Tibial nerve (tissue), 4 donors: ENCODE data around the gene NUTF2. TPM values are rescaled to one million over a fixed set of nuclear protein-coding genes. Genes with fewer than 3 reads are reported as not detected.

ENCODE experiments used
- DNase-seq, 2 donors: peaks; one replicate each; pipeline ENCODE4 v3.0.0-alpha.2; 2019; ENCODE audit warnings: low spot score in 2 of 2
- H3K27ac ChIP-seq, 4 donors: fragments of 200-600 bp; sonication (generic) in 3 of 4; one replicate each; pipeline ENCODE4 v1.5.1; 2017 to 2019; ENCODE audit warnings: mild to moderate bottlenecking in 1 of 4
- H3K27me3 ChIP-seq, 2 donors: fragments of 200-600 bp; sonication (generic) in 1 of 2; one replicate each; pipeline versions ENCODE4 v1.5.1 to v1.6.0; 2017 to 2019
- H3K36me3 ChIP-seq, 3 donors: fragments of 200-600 bp; sonication (generic); one replicate each; pipeline ENCODE4 v1.5.1; 2018 to 2019
- H3K4me1 ChIP-seq, 4 donors: fragments of 200-600 bp; sonication (generic) in 3 of 4; one replicate each; pipeline ENCODE4 v1.5.1; 2017 to 2019
- H3K4me3 ChIP-seq, 4 donors: fragments of 200-600 bp; sonication (generic) in 3 of 4; one replicate each; pipeline ENCODE4 v1.5.1; 2017 to 2019; ENCODE audit warnings: mild to moderate bottlenecking in 1 of 4, moderate library complexity in 1 of 4
- H3K9me3 ChIP-seq, 4 donors: fragments of 200-600 bp; sonication (generic) in 3 of 4; one replicate each; pipeline ENCODE4 v1.5.1; 2017 to 2019
- EP300 ChIP-seq, 2 donors: sonication (generic); formaldehyde crosslinking; IDR thresholded peaks; one replicate each; pipeline ENCODE4 v1.6.1; 2017; ENCODE audit warnings: antibody characterized with exemption in 2 of 2, mild to moderate bottlenecking in 1 of 2
- POLR2A ChIP-seq, 2 donors: fragments of 450-650 bp; IDR thresholded peaks; one replicate each; pipeline ENCODE4 v1.6.1; 2017; ENCODE audit warnings: antibody characterized with exemption in 2 of 2, mild to moderate bottlenecking in 2 of 2, moderate library complexity in 2 of 2
- WGBS, 2 donors: methylation state at CpG; one replicate each; pipeline ENCODE4 v1.1.5; 2018; 5-methylcytosine and 5-hydroxymethylcytosine counted together
- total RNA-seq, 4 donors: library from RNA; depleted of rRNA; stranded (reverse); fragments of >200 nt; gene quantifications; one replicate each; pipeline ENCODE4 v1.1.0, GENCODE V29; 2016
- TF ChIP-seq, protein P1 (sequence below), 5 experiments: fragments of 200-600 bp in 3 of 5; fragments of 450-650 bp in 2 of 5; sonication (generic) in 3 of 5; IDR thresholded peaks; one replicate each; pipeline ENCODE4 v1.5.1; 2016 to 2019; ENCODE audit warnings: antibody characterized with exemption in 5 of 5, mild to moderate bottlenecking in 3 of 5, moderate library complexity in 2 of 5

Gene NUTF2
- 100 to 1,000 TPM in 2 of 4 donors, 10 to 100 TPM in 2; 54.4 to 137 (median 105) TPM for total RNA-seq

GRCh38 chr16:67846320-67847063 is at the start of gene NUTF2:
TSS of gene NUTF2 (plus strand) at chr16:67846933. CDS start at chr16:67865131, 18,198 bp downstream.
- Histone ChIP-seq H3K9me3 (no peaks in the 10 kb centered on the region), H3K27me3 (no peaks in the 10 kb centered on the region), H3K36me3 (peaks cover 0 to 10% (median 0%) of the 10 kb centered on the region in 3 donors), H3K4me1 (peaks cover 0 to 60% (median 49%) of the 10 kb centered on the region in 4 donors), H3K4me3 (peak within 1 kb of the TSS; percentile 64 to 93 (median 74)), H3K27ac (peak within 1 kb of the TSS; percentile 87 to 96 (median 93))
- DNase-seq, result peak; percentile 91 to 96
- TF ChIP-seq POLR2A (IDR thresholded peaks at IDR 0.05) (peak; percentile 34 to 67), EP300 (IDR thresholded peaks at IDR 0.05) (peak; percentile 74 to 91)
- TF ChIP-seq, protein P1, sequence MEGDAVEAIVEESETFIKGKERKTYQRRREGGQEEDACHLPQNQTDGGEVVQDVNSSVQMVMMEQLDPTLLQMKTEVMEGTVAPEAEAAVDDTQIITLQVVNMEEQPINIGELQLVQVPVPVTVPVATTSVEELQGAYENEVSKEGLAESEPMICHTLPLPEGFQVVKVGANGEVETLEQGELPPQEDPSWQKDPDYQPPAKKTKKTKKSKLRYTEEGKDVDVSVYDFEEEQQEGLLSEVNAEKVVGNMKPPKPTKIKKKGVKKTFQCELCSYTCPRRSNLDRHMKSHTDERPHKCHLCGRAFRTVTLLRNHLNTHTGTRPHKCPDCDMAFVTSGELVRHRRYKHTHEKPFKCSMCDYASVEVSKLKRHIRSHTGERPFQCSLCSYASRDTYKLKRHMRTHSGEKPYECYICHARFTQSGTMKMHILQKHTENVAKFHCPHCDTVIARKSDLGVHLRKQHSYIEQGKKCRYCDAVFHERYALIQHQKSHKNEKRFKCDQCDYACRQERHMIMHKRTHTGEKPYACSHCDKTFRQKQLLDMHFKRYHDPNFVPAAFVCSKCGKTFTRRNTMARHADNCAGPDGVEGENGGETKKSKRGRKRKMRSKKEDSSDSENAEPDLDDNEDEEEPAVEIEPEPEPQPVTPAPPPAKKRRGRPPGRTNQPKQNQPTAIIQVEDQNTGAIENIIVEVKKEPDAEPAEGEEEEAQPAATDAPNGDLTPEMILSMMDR (IDR thresholded peaks at IDR 0.05), result peak in 2 of 5 experiments; percentile 19 to 61
- 0 to 3% methylated on average over 24 to 39 of the region's 57 CpGs for WGBS, 2 donors

GRCh38 chr16:67800338-67800926 is 46.3 kb upstream of the NUTF2 start:
- H3K4me1 ChIP-seq, result peaks cover 0 to 33% (median 9%) of the 10 kb centered on the region in 4 donors
- no peak overlapping the region for H3K4me3 ChIP-seq
- no peak for DNase-seq
- 85 to 89% methylated on average over 6 to 7 of the region's 7 CpGs for WGBS, 2 donors
- no peaks in the 10 kb centered on the region for H3K9me3 ChIP-seq
- TF ChIP-seq POLR2A (IDR thresholded peaks at IDR 0.05) (no peak), EP300 (IDR thresholded peaks at IDR 0.05) (no peak)
- TF ChIP-seq, protein P1 (IDR thresholded peaks at IDR 0.05), result no peak
- no peaks in the 10 kb centered on the region for H3K27me3 ChIP-seq
- no peak overlapping the region for H3K27ac ChIP-seq
- H3K36me3 ChIP-seq, result peaks cover 0 to 66% (median 0%) of the 10 kb centered on the region in 3 donors

DNA sequence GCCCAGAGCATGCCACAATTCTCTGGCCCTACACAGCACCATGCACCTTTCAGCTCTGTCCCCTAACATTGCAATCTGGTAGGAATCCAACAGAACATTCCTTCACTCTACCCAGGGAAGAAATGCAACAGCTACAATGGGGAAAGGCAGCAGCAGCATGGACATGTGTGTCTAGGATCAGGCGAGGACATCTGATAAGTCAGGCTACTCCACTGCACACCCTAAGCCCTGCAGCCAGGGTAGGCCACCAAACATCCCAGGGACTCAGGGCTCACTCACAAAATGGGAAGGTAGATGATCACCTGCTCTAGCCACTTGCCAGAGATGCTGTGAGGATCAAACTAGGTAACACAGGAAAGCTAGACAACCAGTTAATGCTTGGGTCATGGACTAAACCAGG is 45.5 kb upstream of the NUTF2 start:
- no peaks in the 10 kb centered on the region for H3K9me3 ChIP-seq
- no peak overlapping the region for H3K4me3 ChIP-seq
- H3K27ac ChIP-seq, result no peak overlapping the region
- no peak for DNase-seq
- no peaks in the 10 kb centered on the region for H3K27me3 ChIP-seq
- peaks cover 0 to 66% (median 0%) of the 10 kb centered on the region in 3 donors for H3K36me3 ChIP-seq
- TF ChIP-seq POLR2A (IDR thresholded peaks at IDR 0.05) (no peak), EP300 (IDR thresholded peaks at IDR 0.05) (no peak)
- TF ChIP-seq, protein P1 (IDR thresholded peaks at IDR 0.05), result no peak
- H3K4me1 ChIP-seq, result peaks cover 0 to 37% (median 13%) of the 10 kb centered on the region in 4 donors
- WGBS, 2 donors, result 88 to 100% methylated on average over 1 of the region's 1 CpG

DNA sequence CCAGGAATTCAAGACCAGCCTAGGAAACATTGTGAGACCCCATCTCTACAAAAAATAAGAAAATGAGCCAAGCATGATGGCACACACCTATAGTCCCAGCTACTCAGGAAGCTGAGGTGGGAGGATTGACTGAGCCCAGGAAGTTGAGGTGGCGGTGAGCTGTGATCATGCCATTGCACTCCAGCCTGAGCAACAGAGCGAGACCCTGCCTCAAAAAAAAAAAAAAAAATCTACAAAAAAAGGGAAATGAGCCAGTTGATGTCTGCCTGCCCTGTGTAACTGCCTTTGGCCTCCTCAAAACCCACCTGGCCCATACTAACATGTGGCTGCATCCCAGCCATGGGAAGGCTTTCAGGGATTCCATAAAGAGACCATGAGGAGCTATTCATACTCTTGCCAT is 44.9 kb upstream of the NUTF2 start:
- Histone ChIP-seq H3K4me3 (no peak overlapping the region), H3K4me1 (peaks cover 0 to 37% (median 13%) of the 10 kb centered on the region in 4 donors), H3K9me3 (no peaks in the 10 kb centered on the region), H3K27me3 (no peaks in the 10 kb centered on the region), H3K36me3 (peaks cover 0 to 61% (median 0%) of the 10 kb centered on the region in 3 donors), H3K27ac (no peak overlapping the region)
- DNase-seq, result no peak
- TF ChIP-seq EP300 (IDR thresholded peaks at IDR 0.05) (no peak), POLR2A (IDR thresholded peaks at IDR 0.05) (no peak)
- TF ChIP-seq, protein P1 (IDR thresholded peaks at IDR 0.05), result no peak
- 98 to 100% methylated on average over 2 of the region's 2 CpGs for WGBS, 2 donors

- 84 to 88% methylated on average over 3 of the region's 3 CpGs for whole genome bisulfite sequencing, 2 donors
- Histone ChIP-seq H3K27ac (no peak overlapping the region), H3K4me3 (no peak overlapping the region), H3K36me3 (peaks cover 0 to 43% (median 0%) of the 10 kb centered on the region in 3 donors), H3K4me1 (peaks cover 0 to 44% (median 16%) of the 10 kb centered on the region in 4 donors), H3K27me3 (no peaks in the 10 kb centered on the region), H3K9me3 (no peaks in the 10 kb centered on the region)
- no peak for DNase-seq
- TF ChIP-seq POLR2A (IDR thresholded peaks at IDR 0.05) (no peak), EP300 (IDR thresholded peaks at IDR 0.05) (no peak)
- TF ChIP-seq, protein P1 (IDR thresholded peaks at IDR 0.05), result no peak
These were observed 42.8 kb upstream of the NUTF2 start for GRCh38 chr16:67803894-67804293.
